DOHH2 (cell line): ENCODE measurements around the gene NAALADL2.

ENCODE experiments used
- CTCF ChIP-seq: fragments of 200-600 bp; sonication (generic); IDR thresholded peaks from one replicate; pipeline ENCODE4 v1.5.1; 2014; ENCODE audit warnings: antibody characterized with exemption, mild to moderate bottlenecking, low read depth, low read length; ENCODE audit not compliant: poor library complexity, severe bottlenecking
- EZH2phosphoT487 ChIP-seq: fragments of 200-600 bp; sonication (generic); IDR thresholded peaks from 2 replicates; pipeline ENCODE4 v1.6.1; 2017; ENCODE audit warnings: borderline replicate concordance, mild to moderate bottlenecking, antibody characterized with exemption, low read length, moderate library complexity, mixed read lengths

GRCh38 chr3:175518459-175518858 lies 659.3 kb downstream of the NAALADL2 start:
- no peak for TF ChIP-seq CTCF
- no peak for TF ChIP-seq EZH2phosphoT487
